Spleen (tissue), 11 donors: ENCODE results near the gene SMG6. TPM values are rescaled to one million over a fixed set of nuclear protein-coding genes. Genes with fewer than 3 reads are reported as not detected.

Experiments used
- DNase-seq: peaks from one replicate; pipeline ENCODE4 v3.0.0-alpha.2; 2020
- H3K27ac ChIP-seq, 8 donors: fragments of 200-600 bp; sonication (generic) in 7 of 8; 1 replicate in 4 of 8; 2 replicates in 4 of 8; pipeline versions ENCODE4 v1.5.0 to v1.8.0; 2016 to 2021; ENCODE audit warnings: inconsistent platforms in 4 of 8, mild to moderate bottlenecking in 4 of 8, moderate library complexity in 1 of 8
- H3K27me3 ChIP-seq, 7 donors: fragments of 200-600 bp; sonication (generic) in 6 of 7; replicated peaks in 1 of 7; 1 replicate in 4 of 7; 2 replicates in 3 of 7; pipeline versions ENCODE4 v1.5.0 to v1.8.0; 2016 to 2021; ENCODE audit warnings: inconsistent platforms in 3 of 7, mild to moderate bottlenecking in 1 of 7
- H3K36me3 ChIP-seq, 6 donors: fragments of 200-600 bp; sonication (generic) in 5 of 6; 1 replicate in 4 of 6; 2 replicates in 2 of 6; pipeline versions ENCODE4 v1.5.0 to v1.8.0; 2016 to 2021; ENCODE audit warnings: inconsistent platforms in 2 of 6
- H3K4me1 ChIP-seq, 6 donors: fragments of 200-600 bp; sonication (generic) in 5 of 6; 1 replicate in 3 of 6; 2 replicates in 3 of 6; pipeline versions ENCODE4 v1.5.0 to v1.8.0; 2016 to 2021; ENCODE audit warnings: inconsistent platforms in 3 of 6
- H3K4me3 ChIP-seq, 8 donors: fragments of 200-600 bp; sonication (generic) in 7 of 8; 1 replicate in 4 of 8; 2 replicates in 4 of 8; pipeline versions ENCODE4 v1.5.0 to v1.8.0; 2016 to 2021; ENCODE audit warnings: inconsistent platforms in 4 of 8, mild to moderate bottlenecking in 4 of 8, moderate library complexity in 2 of 8
- H3K9me3 ChIP-seq, 8 donors: fragments of 200-600 bp; sonication (generic) in 7 of 8; 1 replicate in 4 of 8; 2 replicates in 4 of 8; pipeline versions ENCODE4 v1.5.0 to v1.8.0; 2016 to 2021; ENCODE audit warnings: inconsistent platforms in 4 of 8
- CTCF ChIP-seq, 11 experiments: fragments of 200-600 bp in 7 of 11; fragments of 450-650 bp in 4 of 11; sonication (generic) in 4 of 11; IDR thresholded peaks in 8 of 11; conservative IDR thresholded peaks in 3 of 11; 1 replicate in 7 of 11; 2 replicates in 4 of 11; pipeline versions ENCODE4 v1.4.0 to v1.8.0; 2016 to 2021; ENCODE audit warnings: antibody characterized with exemption in 11 of 11, inconsistent platforms in 4 of 11, mild to moderate bottlenecking in 1 of 11
- POLR2A ChIP-seq, 3 donors: fragments of 450-650 bp; IDR thresholded peaks; one replicate each; pipeline ENCODE4 v1.5.1; 2017; ENCODE audit warnings: antibody characterized with exemption in 3 of 3, mild to moderate bottlenecking in 1 of 3
- POLR2AphosphoS5 ChIP-seq, 3 donors: sonication (generic); formaldehyde crosslinking; IDR thresholded peaks; one replicate each; pipeline ENCODE4 v1.5.1; 2017; ENCODE audit warnings: antibody characterized with exemption in 3 of 3
- WGBS, 5 donors: extraction: QIAGEN DNeasy Blood & Tissue Kit in 3 of 5; methylation state at CpG; one replicate each; pipeline versions ENCODE4 v1.1.5 to v1.1.7; 2013 to 2018; 5-methylcytosine and 5-hydroxymethylcytosine counted together
- intact Hi-C: fragments of 100-400 bp; cut with DNase I; formaldehyde crosslinking; loops from one replicate; pipeline ENCODE4 v1.15.0; 2023; ENCODE audit warnings: low total_unique reads
- polyA plus RNA-seq, 3 donors: library from polyadenylated mRNA; stranded (reverse); fragments of 200-250 nt; gene quantifications; one replicate each; pipeline ENCODE4 v1.2.1, GENCODE V29; 2013
- total RNA-seq, 7 donors: library from RNA; depleted of rRNA in 3 of 7; stranded (reverse); fragments of >200 nt in 3 of 7; fragmentation: NEBNext Ultra II Directional in 4 of 7; extraction: Animal tissue kit (Norgen Biotek cat#: 25700) in 4 of 7; gene quantifications; one replicate each; pipeline versions ENCODE4 v1.1.0 to v1.2.1, GENCODE V29; 2016 to 2021
- donor health status: healthy with polysubstance abuse.
- donor health status: DM: no; HTN: no; CAD: no; lungs with moderate emphysema.
- donor health status: DM: no; HTN: no; CAD: no.
- donor health status: Bipolar disorder and iron deficiency.
- donor health status: healthy.
- donor health status: DM: no; HTN: no; CAD: no.
- donor health status: DM: yes; HTN: yes; CAD: no.

SMG6 gene
- total and polyA plus RNA-seq, 10 donors, result 9.7 to 44.2 (median 28.0) TPM

- peak overlapping the region; percentile 53 to 89 (median 75) for H3K27ac ChIP-seq
- no peak overlapping the region for H3K4me3 ChIP-seq
- no peak for DNase-seq
- H3K27me3 ChIP-seq, result no peaks in the 10 kb centered on the region
- 48 to 68% (median 50%) methylated on average over 6 of the region's 6 CpGs for WGBS, 5 donors
- H3K4me1 ChIP-seq, result peaks cover 37 to 100% (median 75%) of the 10 kb centered on the region in 6 donors
- intact Hi-C loops, result no loop called here
- peaks cover 0 to 90% (median 18%) of the 10 kb centered on the region in 6 donors for H3K36me3 ChIP-seq
- TF ChIP-seq CTCF (IDR thresholded peaks at IDR 0.05 in 8 of 11, conservative IDR thresholded peaks at IDR 0.05 in 3 of 11), result no peak
- TF ChIP-seq POLR2AphosphoS5 (IDR thresholded peaks at IDR 0.05), result peak in 1 of 3 donors; percentile 44
- H3K9me3 ChIP-seq, result no peaks in the 10 kb centered on the region
These were observed 239.0 kb downstream of the SMG6 start for GRCh38 chr17:2064520-2064971.

- WGBS, 5 donors, result 53 to 66% (median 61%) methylated on average over 5 of the region's 5 CpGs
- peaks cover 0 to 3% (median 0%) of the 10 kb centered on the region in 7 donors for H3K27me3 ChIP-seq
- DNase-seq, result no peak
- no peaks in the 10 kb centered on the region for H3K9me3 ChIP-seq
- no peak overlapping the region for H3K4me3 ChIP-seq
- TF ChIP-seq CTCF (IDR thresholded peaks at IDR 0.05 in 8 of 11, conservative IDR thresholded peaks at IDR 0.05 in 3 of 11) (no peak), POLR2AphosphoS5 (IDR thresholded peaks at IDR 0.05) (no peak), POLR2A (IDR thresholded peaks at IDR 0.05) (no peak)
- peaks cover 41 to 100% (median 77%) of the 10 kb centered on the region in 6 donors for H3K4me1 ChIP-seq
- peak overlapping the region; percentile 53 to 89 (median 75) for H3K27ac ChIP-seq
- intact Hi-C loops, result no loop called here
- H3K36me3 ChIP-seq, result peaks cover 0 to 94% (median 18%) of the 10 kb centered on the region in 6 donors
These were observed 239.5 kb downstream of the SMG6 start for GRCh38 chr17:2064147-2064489.

- 70 to 76% (median 71%) methylated on average over 16 of the region's 16 CpGs for WGBS, 5 donors
- Histone ChIP-seq H3K36me3 (peaks cover 0 to 96% (median 17%) of the 10 kb centered on the region in 6 donors), H3K27me3 (peaks cover 0 to 9% (median 0%) of the 10 kb centered on the region in 7 donors), H3K9me3 (no peaks in the 10 kb centered on the region), H3K4me1 (peaks cover 46 to 100% (median 77%) of the 10 kb centered on the region in 6 donors), H3K27ac (peak overlapping the region; percentile 22 to 89 (median 75)), H3K4me3 (no peak overlapping the region)
- intact Hi-C loops, result no loop called here
- no peak for DNase-seq
- TF ChIP-seq POLR2AphosphoS5 (IDR thresholded peaks at IDR 0.05), result peak in 1 of 3 donors; percentile 19
- TF ChIP-seq POLR2A (IDR thresholded peaks at IDR 0.05), result no peak
These were observed 240.1 kb downstream of the SMG6 start for GRCh38 chr17:2063261-2064146.

GRCh38 chr17:2062571-2063183, 240.9 kb downstream of the SMG6 start:
- WGBS, 5 donors, result 58 to 71% (median 62%) methylated on average over 10 to 11 of the region's 11 CpGs
- Histone ChIP-seq H3K4me1 (peaks cover 47 to 100% (median 77%) of the 10 kb centered on the region in 6 donors), H3K27ac (peak overlapping the region in 7 of 8 donors; percentile 54 to 89 (median 87)), H3K9me3 (no peaks in the 10 kb centered on the region), H3K27me3 (peaks cover 0 to 17% (median 8%) of the 10 kb centered on the region in 7 donors), H3K36me3 (peaks cover 0 to 96% (median 15%) of the 10 kb centered on the region in 6 donors), H3K4me3 (no peak overlapping the region)
- intact Hi-C loops, result no loop called here
- TF ChIP-seq POLR2A (IDR thresholded peaks at IDR 0.05), result no peak
- TF ChIP-seq POLR2AphosphoS5 (IDR thresholded peaks at IDR 0.05), result peak in 2 of 3 donors; percentile 16 to 29
- DNase-seq, result no peak
